Measurements from ENCODE around the gene HMGCR.

Gene HMGCR

DNA sequence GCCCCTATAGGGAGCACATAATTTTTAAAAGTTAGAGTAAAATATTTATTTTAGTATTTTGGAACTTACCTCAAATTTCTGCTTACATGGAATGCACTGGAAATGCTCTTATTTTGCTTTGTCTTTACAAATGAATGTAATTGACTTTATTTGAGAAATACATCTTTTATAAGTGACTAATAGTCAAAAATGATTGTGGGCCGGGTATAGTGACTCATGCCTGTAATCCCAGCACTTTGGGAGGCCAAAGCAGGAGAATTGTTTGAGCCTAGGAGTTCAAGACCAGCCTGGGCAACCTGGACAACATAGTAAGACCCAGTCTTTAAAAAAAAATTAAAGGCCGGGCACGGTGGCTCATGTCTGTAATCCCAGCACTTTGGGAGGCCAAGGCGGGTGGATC lies 5.8 kb downstream of the HMGCR start:
- Histone ChIP-seq H3K36me3 (ENCODE audit: insufficient read depth, low read length) (peaks cover 29% of the 10 kb centered on the region), H3K4me3 (ENCODE audit: low read length) (no peak overlapping the region), H3K4me1 (ENCODE audit: control insufficient read depth, insufficient read depth, low read length) (peaks cover 47% of the 10 kb centered on the region), H3K27me3 (ENCODE audit: control insufficient read depth, insufficient read depth, low read length) (no peaks in the 10 kb centered on the region), H3K9me3 (replicated peaks; ENCODE audit: low read length) (no peaks in the 10 kb centered on the region), H3K9ac (ENCODE audit: low read depth, low read length) (no peak overlapping the region), H3K4me2 (ENCODE audit: low read length) (no peak overlapping the region)

DNA sequence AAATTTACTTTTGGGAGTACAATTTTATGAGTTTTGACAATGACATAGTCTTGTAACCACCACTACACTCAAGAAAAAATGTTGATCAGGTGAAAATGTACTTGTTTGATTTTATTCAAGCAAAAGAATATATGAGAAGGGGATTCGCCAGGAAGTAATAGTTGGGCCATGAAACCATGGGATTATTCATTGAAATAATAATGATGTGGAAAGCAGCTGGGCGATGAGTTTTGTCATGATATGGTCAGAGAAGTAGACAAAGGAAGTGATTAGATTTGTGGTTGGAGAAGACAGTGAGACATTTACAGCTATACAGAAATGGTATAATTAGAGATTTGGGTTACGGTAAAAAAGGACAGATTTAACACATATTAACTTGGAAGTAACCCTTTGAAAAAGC lies 11.2 kb downstream of the HMGCR start:
- Histone ChIP-seq H3K4me1 (ENCODE audit: control insufficient read depth, insufficient read depth, low read length) (peaks cover 19% of the 10 kb centered on the region), H3K9ac (ENCODE audit: low read depth, low read length) (peak overlapping the region; percentile 24), H3K4me2 (ENCODE audit: low read length) (peak overlapping the region; percentile 27), H3K9me3 (replicated peaks; ENCODE audit: low read length) (no peaks in the 10 kb centered on the region), H3K36me3 (ENCODE audit: insufficient read depth, low read length) (peaks cover 69% of the 10 kb centered on the region), H3K27me3 (ENCODE audit: control insufficient read depth, insufficient read depth, low read length) (no peaks in the 10 kb centered on the region), H3K4me3 (ENCODE audit: low read length) (no peak overlapping the region)

DNA sequence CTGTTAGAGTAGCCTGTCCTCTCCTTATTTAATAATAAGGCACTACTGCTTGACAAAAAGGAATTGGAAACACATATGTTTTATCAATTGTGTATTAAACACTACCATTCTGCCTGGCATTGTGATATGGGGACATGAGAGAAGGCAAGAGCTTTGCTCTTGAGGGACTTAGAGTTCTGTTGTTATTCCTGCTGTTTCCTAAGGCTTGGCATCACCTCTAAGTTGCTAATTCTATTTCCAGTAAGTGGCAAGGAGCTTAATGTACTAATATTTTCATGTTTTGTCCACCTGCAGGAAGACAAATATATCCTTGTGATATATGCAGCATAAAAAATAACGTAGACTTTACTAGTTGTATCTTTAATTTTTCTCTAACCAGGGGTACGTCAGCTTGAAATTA lies 12.6 kb downstream of the HMGCR start:
- Histone ChIP-seq H3K9me3 (replicated peaks; ENCODE audit: low read length) (no peaks in the 10 kb centered on the region), H3K4me1 (ENCODE audit: control insufficient read depth, insufficient read depth, low read length) (peaks cover 19% of the 10 kb centered on the region), H3K4me2 (ENCODE audit: low read length) (no peak overlapping the region), H3K27me3 (ENCODE audit: control insufficient read depth, insufficient read depth, low read length) (no peaks in the 10 kb centered on the region), H3K36me3 (ENCODE audit: insufficient read depth, low read length) (peaks cover 75% of the 10 kb centered on the region), H3K4me3 (ENCODE audit: low read length) (no peak overlapping the region), H3K9ac (ENCODE audit: low read depth, low read length) (no peak overlapping the region)

DNA sequence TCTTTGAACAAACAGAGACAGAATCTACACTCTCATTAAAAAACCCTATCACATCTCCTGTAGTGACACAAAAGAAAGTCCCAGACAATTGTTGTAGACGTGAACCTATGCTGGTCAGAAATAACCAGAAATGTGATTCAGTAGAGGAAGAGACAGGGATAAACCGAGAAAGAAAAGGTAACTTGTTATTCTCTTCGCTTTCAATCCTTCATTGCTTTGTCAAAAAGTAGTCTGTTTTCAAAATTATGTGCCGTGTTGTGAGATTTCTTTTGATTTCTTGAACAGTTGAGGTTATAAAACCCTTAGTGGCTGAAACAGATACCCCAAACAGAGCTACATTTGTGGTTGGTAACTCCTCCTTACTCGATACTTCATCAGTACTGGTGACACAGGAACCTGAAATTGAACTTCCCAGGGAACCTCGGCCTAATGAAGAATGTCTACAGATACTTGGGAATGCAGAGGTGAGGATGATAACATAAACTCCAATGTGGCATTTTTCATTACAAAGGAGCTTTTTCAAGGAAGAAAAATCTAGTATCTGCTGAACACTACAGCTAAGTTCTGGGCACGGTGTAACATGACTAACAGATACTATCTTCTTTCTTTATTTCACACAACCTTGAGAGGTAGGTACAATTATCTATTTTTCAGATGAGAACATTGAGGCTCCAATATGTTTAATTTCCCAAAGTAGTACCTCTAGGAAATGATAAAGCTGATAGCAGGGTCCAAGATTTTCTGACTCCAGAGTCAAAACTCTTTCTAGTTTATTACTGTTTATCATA lies 14.3 kb downstream of the HMGCR start:
- no peak overlapping the region for H3K4me3 ChIP-seq (ENCODE audit: low read length)
- H3K9me3 ChIP-seq (replicated peaks; ENCODE audit: low read length), result no peaks in the 10 kb centered on the region
- H3K9ac ChIP-seq (ENCODE audit: low read depth, low read length), result no peak overlapping the region
- peaks cover 22% of the 10 kb centered on the region for H3K4me1 ChIP-seq (ENCODE audit: control insufficient read depth, insufficient read depth, low read length)
- H3K27me3 ChIP-seq (ENCODE audit: control insufficient read depth, insufficient read depth, low read length), result no peaks in the 10 kb centered on the region
- peaks cover 78% of the 10 kb centered on the region for H3K36me3 ChIP-seq (ENCODE audit: insufficient read depth, low read length)
- H3K4me2 ChIP-seq (ENCODE audit: low read length), result no peak overlapping the region

DNA sequence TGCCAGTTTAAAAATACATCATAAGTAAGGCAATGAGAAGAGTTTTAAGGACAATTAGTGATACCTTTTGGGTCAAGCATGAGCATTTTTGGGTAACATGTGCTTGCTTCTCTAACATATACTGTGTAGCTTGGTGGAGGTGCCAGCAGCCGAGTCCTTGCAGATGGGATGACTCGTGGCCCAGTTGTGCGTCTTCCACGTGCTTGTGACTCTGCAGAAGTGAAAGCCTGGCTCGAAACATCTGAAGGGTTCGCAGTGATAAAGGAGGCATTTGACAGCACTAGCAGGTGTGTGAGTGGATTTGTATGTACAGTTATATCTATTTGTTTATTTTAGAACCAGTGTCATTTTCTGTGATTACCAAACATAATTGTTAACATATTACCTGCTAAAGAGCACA lies 18.2 kb downstream of the HMGCR start:
- Histone ChIP-seq H3K9me3 (replicated peaks; ENCODE audit: low read length) (no peaks in the 10 kb centered on the region), H3K36me3 (ENCODE audit: insufficient read depth, low read length) (peaks cover 86% of the 10 kb centered on the region), H3K9ac (ENCODE audit: low read depth, low read length) (no peak overlapping the region), H3K27me3 (ENCODE audit: control insufficient read depth, insufficient read depth, low read length) (no peaks in the 10 kb centered on the region), H3K4me1 (ENCODE audit: control insufficient read depth, insufficient read depth, low read length) (peaks cover 14% of the 10 kb centered on the region), H3K4me3 (ENCODE audit: low read length) (no peak overlapping the region), H3K4me2 (ENCODE audit: low read length) (no peak overlapping the region)

DNA sequence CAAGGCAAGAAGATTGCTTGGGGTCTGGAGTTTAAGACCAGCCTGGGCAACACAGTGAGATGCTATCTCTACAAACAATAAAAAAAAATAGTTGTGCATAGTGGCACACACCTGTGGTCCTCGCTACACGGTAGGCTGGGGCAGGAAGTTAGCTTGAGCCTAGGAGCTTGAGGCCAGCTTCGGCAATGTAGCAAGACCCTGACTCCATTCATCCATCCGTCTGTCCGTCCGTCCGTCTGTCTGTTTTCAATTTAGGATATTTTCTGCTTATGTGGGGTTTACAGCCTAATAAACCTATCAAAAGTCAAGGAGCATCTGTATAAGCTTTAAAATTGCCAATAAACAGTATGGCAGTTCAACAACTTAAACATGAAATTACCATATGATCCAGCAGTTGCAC lies 19.7 kb downstream of the HMGCR start:
- H3K4me3 ChIP-seq (ENCODE audit: low read length), result no peak overlapping the region
- no peaks in the 10 kb centered on the region for H3K27me3 ChIP-seq (ENCODE audit: control insufficient read depth, insufficient read depth, low read length)
- H3K4me1 ChIP-seq (ENCODE audit: control insufficient read depth, insufficient read depth, low read length), result peaks cover 14% of the 10 kb centered on the region
- H3K36me3 ChIP-seq (ENCODE audit: insufficient read depth, low read length), result peaks cover 84% of the 10 kb centered on the region
- no peak overlapping the region for H3K4me2 ChIP-seq (ENCODE audit: low read length)
- no peak overlapping the region for H3K9ac ChIP-seq (ENCODE audit: low read depth, low read length)
- H3K9me3 ChIP-seq (replicated peaks; ENCODE audit: low read length), result no peaks in the 10 kb centered on the region

DNA sequence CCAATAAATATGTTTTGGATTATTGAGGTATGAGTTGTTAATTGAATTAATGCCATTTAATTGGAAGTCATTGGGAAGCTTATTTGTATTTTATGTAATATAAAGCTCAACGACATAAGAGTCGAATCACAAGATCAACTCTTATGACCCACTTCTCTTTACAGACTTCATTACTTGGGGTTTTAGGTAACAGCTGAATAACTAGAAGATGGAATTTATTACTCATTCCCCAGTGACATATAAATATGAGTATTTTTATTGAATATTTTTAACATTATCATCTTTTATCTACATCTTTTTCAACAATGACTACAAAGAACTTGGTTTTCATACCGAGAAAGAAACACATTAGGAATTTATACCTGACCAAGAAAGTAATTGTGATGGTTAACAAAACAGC lies 21.1 kb downstream of the HMGCR start:
- Histone ChIP-seq H3K4me3 (ENCODE audit: low read length) (no peak overlapping the region), H3K36me3 (ENCODE audit: insufficient read depth, low read length) (peaks cover 86% of the 10 kb centered on the region), H3K27me3 (ENCODE audit: control insufficient read depth, insufficient read depth, low read length) (no peaks in the 10 kb centered on the region), H3K4me2 (ENCODE audit: low read length) (no peak overlapping the region), H3K9me3 (replicated peaks; ENCODE audit: low read length) (no peaks in the 10 kb centered on the region), H3K9ac (ENCODE audit: low read depth, low read length) (peak overlapping the region; percentile 34), H3K4me1 (ENCODE audit: control insufficient read depth, insufficient read depth, low read length) (peaks cover 14% of the 10 kb centered on the region)

DNA sequence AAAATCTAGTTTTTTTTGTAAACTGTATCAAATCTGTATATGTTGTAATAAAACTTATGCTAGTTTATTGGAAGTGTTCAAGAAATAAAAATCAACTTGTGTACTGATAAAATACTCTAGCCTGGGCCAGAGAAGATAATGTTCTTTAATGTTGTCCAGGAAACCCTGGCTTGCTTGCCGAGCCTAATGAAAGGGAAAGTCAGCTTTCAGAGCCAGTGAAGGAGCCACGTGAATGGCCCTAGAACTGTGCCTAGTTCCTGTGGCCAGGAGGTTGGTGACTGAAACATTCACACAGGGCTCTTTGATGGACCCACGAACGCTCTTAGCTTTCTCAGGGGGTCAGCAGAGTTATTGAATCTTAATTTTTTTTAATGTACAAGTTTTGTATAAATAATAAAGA lies 24.3 kb downstream of the HMGCR start:
- Histone ChIP-seq H3K9me3 (replicated peaks; ENCODE audit: low read length) (no peaks in the 10 kb centered on the region), H3K4me1 (ENCODE audit: control insufficient read depth, insufficient read depth, low read length) (peaks cover 11% of the 10 kb centered on the region), H3K36me3 (ENCODE audit: insufficient read depth, low read length) (peaks cover 72% of the 10 kb centered on the region)

DNA sequence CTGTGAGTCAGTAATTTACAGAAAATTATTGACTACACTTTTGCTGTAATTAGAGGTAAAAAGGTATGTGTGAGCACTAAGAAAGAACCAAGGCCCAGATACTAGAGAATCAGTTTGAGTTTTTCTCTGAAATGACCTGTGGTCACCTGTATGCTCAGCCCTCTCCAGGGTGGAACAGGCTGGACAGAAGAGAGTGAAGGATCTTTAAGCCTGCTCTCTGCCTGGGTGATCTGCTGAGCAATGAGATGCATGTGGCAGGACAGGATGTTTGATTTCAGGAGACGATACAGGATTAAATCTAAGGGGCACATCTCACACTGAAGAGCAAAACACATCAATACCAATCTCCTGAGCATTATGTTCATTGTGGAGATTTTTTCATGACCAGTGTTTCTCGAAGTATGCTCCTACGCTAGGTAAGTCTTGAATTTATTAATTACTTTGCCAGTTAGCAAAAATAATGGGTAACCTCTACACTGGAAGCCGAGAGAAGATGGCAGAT lies 25.5 kb downstream of the HMGCR start:
- Histone ChIP-seq H3K36me3 (ENCODE audit: insufficient read depth, low read length) (peaks cover 60% of the 10 kb centered on the region), H3K27me3 (ENCODE audit: control insufficient read depth, insufficient read depth, low read length) (no peaks in the 10 kb centered on the region), H3K4me2 (ENCODE audit: low read length) (no peak overlapping the region), H3K4me1 (ENCODE audit: control insufficient read depth, insufficient read depth, low read length) (peaks cover 15% of the 10 kb centered on the region), H3K9me3 (replicated peaks; ENCODE audit: low read length) (no peaks in the 10 kb centered on the region), H3K4me3 (ENCODE audit: low read length) (no peak overlapping the region), H3K9ac (ENCODE audit: low read depth, low read length) (no peak overlapping the region)

More for the DNA sequence above, 24.3 kb downstream of the HMGCR start:
- H3K9ac ChIP-seq (ENCODE audit: low read depth, low read length), result no peak overlapping the region
- no peak overlapping the region for H3K4me2 ChIP-seq (ENCODE audit: low read length)
- no peaks in the 10 kb centered on the region for H3K27me3 ChIP-seq (ENCODE audit: control insufficient read depth, insufficient read depth, low read length)
- H3K4me3 ChIP-seq (ENCODE audit: low read length), result no peak overlapping the region

DNA sequence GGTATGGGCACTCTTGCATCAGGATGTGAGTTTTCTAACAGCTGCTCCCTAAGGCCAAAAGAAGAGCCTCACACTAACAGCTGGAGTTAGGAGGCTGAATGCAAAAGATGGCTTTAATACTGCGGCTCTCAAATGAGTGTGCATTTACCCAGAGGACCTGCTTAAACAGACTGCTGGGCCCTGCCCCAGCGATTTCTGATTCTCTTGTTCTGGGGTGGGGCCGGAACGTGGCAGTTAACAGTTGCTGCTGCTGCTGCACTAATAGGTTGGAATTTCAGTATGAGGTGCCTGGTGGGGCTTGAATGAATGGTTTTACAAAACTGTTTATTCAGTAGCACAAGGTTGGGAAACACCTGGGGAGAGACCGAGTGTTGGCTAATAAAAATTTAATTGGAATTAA lies 26.1 kb downstream of the HMGCR start:
- H3K27me3 ChIP-seq (ENCODE audit: control insufficient read depth, insufficient read depth, low read length), result no peaks in the 10 kb centered on the region
- no peak overlapping the region for H3K4me3 ChIP-seq (ENCODE audit: low read length)
- no peak overlapping the region for H3K9ac ChIP-seq (ENCODE audit: low read depth, low read length)
- H3K9me3 ChIP-seq (replicated peaks; ENCODE audit: low read length), result no peaks in the 10 kb centered on the region
- no peak overlapping the region for H3K4me2 ChIP-seq (ENCODE audit: low read length)
- H3K36me3 ChIP-seq (ENCODE audit: insufficient read depth, low read length), result peaks cover 56% of the 10 kb centered on the region
- peaks cover 12% of the 10 kb centered on the region for H3K4me1 ChIP-seq (ENCODE audit: control insufficient read depth, insufficient read depth, low read length)

DNA sequence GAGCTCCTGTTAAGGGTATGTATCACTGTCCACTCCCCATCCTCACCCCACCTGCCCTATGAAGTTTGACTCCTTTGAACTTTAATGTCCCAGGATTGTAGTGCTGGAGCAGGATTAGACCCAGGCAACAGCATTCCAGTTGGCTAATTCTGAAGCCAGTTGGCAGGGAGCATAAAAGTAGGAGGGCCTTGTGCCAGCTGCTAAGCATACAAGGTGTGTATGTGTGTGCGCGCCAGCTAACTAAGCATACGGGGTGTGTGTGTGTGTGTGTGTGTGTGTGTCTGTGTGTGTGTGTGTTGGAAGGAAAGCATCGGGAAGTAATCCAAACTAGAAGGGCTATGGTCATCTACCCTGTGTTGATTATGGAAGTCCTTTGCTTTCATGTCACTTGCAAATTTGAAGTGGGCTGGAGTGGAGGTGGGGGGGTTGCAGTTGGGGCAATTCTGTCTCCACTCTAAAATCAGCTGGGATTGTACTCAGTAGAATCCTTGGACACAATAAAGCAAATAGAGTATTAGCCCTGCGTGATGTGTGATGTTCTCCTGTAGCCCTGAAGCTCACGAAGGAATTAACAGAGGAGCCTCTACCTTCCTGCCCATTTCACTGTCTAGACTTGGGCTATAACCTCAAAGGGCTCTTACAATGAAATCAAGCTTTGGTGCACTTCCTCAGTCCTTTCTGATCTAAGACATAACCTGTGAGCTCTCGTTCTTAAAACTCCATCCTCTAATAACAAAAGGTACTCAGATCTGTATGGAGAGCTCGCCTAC lies 26.9 kb downstream of the HMGCR start:
- H3K9me3 ChIP-seq (replicated peaks; ENCODE audit: low read length), result no peaks in the 10 kb centered on the region
- H3K27me3 ChIP-seq (ENCODE audit: control insufficient read depth, insufficient read depth, low read length), result no peaks in the 10 kb centered on the region
- H3K36me3 ChIP-seq (ENCODE audit: insufficient read depth, low read length), result peaks cover 52% of the 10 kb centered on the region
- H3K9ac ChIP-seq (ENCODE audit: low read depth, low read length), result no peak overlapping the region
- peaks cover 14% of the 10 kb centered on the region for H3K4me1 ChIP-seq (ENCODE audit: control insufficient read depth, insufficient read depth, low read length)
- H3K4me2 ChIP-seq (ENCODE audit: low read length), result no peak overlapping the region
- H3K4me3 ChIP-seq (ENCODE audit: low read length), result no peak overlapping the region
